LoVo (cell line): ENCODE results near the gene KIRREL1.

Source experiments
- DNase-seq: peaks from one replicate; pipeline ENCODE4 v3.0.0-alpha.2; 2016; ENCODE audit warnings: low spot score

Gene KIRREL1

DNA sequence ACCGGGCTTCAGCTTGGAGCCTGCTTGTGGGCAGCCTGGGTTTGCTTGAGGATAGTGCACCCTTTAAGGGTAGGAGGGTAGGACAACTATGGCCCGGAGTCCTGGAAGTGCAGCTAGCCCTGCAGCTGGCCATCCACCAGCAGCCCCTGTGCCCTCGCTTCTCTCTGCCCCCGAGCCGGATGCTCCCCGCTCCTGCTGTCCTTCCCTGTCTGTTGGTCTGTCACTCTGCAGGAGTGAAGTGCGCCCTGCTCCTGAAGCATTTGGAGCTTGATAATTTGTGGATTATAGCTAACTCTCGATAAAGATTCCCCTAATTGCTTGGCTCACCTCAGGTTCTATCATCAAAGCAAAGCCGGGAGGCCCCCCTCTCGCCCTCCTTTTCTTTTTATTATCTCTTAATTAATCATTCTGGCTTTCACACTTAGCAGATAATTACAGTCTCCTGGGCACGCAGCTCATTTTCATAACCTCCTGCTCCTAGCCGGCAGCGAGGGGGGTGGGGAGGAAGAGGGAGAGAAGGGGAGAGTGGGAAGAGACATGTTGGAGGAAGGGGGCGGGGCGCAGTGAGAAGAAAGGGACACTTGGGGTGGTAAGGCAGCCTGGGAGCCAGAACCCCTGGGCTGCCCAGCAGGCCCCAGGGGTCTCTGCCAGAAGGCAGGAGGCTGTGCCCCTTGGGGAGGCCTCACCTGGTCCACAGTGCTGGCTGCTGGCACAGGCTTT, 14.4 kb downstream of the KIRREL1 start:
- DNase-seq: no peak

- DNase-seq: no peak
Observed at GRCh38 chr1:158008630-158009029, 15.2 kb downstream of the KIRREL1 start.

GRCh38 chr1:158011714-158012113, 18.3 kb downstream of the KIRREL1 start:
- no peak for DNase-seq

DNA sequence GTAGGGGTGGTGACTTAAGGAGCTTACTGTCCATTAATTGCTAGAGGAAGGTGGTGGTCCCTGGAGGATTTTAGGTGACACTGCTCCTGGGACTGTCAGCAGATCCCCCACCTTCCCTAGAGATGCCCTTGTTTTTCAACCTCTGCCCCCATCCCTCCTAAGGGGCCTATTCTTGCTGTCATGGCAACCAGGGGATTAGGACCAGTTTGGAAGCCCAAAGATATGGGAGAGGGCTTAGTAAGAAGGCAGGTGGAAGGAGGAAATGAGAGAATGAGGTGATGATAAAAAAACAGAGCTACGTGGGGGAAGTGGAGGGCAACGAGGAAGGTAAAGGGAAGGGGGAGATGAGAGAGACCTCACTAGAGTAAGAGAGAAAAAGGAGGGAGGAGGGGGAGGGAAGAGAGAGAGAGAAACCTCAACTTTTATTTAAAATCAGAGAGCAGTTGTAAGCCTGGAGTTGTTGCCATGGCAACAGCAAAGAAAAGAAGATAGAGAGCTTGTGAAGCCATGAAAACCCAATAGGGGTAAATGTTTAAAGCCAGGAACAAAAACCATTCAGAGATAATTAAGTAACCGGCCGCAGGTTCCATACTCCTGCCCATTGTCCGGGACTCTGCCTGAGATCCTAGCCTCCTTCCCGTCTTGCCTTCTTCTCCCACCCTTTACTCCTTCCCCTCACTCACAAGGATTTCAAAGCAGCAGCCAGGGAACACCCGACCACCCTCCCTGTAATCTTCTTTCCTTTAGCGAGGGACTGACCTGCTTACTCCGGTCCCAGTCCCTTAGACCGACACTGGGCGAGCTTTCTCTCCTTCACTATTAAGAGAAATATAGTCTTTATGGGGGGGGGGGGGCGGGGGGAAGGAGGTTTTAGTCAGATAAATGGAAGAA, 20.6 kb downstream of the KIRREL1 start:
- no peak for DNase-seq

- no peak for DNase-seq
Observed at GRCh38 chr1:158014731-158015320, 21.4 kb downstream of the KIRREL1 start.

GRCh38 chr1:158016651-158017335, 23.3 kb downstream of the KIRREL1 start:
- DNase-seq: no peak

DNA sequence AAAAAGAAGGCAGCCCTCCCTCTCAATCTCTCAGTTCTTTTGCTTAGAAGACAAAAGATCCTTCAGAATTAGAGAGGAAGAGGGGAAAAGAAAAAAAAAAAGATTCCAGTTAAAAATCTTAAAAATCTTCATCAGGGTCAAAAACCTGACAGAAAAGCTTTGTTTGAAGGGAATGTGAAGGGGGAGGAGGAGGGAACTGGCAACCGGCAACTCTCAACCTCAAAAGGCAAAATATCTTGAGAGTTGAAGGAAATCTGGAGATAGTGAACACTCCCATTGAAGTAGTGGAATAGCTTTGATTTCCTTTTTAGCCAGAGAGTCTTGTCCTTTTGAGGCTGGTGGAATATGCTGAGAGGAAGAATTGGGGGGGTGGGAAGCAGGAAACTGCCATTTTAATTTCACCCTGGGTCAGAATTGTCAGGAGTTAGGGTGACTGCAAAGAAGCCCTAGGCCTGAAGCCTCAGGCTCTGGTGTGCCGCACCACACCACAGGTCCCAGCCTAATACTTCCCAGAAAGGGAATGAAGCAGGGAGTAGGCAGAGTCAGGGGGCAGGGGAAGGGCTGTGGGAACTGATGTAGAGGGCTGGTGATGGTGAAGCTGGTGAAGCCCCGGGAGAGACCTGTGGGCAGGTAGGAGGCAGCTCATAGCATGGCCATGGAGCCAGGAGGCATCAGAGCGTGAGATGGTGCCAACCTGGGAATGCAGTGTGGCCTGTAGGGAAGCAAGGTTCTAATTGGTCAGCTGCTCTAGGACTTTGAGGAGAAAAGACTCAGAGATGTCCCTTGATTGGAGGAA, 24.6 kb downstream of the KIRREL1 start:
- DNase-seq: no peak

DNA sequence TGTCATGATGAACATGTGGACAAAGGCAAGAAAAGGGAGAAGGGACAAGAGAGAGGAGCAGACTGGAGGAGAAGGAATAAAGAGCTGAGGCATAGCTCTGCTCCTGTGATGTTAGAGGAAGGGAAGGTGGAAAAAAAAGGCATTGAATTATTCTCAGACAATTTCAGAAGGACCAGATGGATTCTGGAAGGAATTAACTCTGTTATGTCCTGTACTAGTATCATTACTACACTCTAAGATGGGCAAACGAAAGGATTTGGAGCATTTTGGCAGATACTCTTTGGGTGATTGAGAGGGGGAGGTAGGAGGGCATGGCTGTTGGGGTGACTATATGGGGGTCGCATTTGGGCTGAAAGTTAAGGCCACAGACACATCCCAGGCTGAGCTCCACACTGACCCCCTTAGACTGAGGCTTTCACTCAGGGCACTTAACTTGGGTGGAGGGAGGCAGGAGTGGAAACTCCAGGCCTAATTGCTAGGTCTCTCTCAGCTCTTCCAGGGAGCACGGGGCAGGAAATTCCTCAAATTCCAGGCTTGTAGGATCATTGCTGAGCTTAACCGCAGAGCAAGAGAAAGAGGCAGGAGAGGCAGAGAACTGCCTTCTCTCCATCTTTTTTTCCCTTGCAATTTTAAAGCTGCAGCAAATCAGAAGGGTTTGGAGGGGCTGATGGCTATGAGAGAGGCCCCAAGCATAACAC, 25.9 kb downstream of the KIRREL1 start:
- DNase-seq: peak; percentile 69

DNA sequence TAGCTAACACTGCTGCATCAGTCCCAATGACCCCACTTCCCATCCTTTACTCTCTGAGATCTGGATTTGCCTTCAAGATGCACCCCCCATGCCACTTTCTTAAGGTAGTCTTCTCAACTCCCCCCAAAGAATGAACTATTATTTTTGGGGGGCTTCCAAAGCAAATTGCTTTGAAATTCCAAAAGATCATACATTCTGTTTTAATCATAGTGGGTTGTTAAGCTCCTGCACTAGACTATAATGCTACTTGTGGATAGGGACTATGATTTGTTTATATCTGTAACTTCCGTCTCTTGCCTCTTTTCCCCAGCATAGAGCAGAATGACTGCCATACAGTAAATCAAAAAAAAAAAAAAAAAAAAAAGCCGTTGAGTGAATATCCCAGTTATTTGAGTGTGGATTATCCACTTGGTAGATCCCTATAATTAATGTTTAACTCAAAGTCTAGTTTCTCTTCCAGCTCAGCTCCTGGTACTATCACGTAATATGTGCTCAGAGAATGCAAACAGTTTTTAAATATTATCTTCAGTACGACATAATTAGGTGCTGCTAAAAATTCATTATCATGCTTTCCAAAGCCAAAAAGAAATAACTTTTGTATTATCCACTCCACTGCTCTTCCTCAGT, 26.9 kb downstream of the KIRREL1 start:
- DNase-seq: no peak

DNA sequence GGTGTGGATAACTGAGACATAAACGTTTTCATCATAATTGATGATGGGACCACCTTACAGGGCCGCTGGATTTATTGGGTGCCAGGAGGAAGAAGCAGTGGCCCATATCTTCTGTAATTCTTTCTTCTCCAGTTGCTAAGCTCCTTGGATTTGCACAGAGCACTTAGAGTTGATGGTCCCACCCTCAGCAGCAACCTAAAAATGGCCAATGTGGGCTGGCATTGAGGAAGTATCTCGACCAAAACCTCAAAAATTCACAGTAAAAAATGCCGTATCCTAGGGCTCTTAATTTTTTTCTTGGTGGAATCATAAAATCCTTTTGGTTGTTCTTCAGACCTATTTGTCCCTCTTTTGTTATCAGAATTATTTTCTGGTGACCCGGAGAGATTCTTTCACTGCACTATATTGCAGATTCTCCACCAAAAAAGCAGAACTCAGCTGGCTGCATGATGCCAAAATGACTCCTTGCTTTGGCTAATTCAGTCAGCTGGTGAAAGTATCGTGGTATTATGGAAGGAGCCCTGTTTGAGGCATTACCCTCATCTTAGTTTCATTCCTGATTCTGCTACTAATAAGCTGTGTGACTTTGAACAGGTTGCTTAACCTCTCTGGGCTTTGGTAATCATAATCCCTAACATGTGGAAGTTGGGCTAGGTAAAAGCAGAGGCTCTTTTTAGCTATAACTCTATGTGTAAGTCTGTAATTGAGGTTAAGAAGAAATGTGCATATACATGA, 27.6 kb downstream of the KIRREL1 start:
- no peak for DNase-seq

DNA sequence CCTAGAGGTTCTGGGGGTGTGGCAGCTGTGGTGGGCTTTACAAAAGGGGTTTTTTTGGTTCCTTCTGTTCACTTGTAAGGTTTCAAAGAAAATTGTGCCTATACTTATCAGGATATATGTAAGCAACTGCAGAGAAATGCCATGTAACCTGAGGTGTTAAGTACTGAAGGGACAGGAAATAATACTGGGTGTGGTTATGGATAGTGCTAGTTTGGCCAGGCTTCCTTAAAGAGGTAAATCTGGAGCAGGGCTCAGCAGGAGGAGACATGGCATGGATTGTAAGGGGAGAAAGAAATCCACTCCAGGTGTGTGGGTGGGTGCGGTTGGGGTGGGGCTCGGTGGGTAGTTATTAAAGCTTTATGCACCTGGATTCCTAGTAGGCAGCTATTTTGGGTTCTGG, 28.3 kb downstream of the KIRREL1 start:
- DNase-seq: no peak

- no peak for DNase-seq
Observed at GRCh38 chr1:158022554-158023312, 29.3 kb downstream of the KIRREL1 start.

DNA sequence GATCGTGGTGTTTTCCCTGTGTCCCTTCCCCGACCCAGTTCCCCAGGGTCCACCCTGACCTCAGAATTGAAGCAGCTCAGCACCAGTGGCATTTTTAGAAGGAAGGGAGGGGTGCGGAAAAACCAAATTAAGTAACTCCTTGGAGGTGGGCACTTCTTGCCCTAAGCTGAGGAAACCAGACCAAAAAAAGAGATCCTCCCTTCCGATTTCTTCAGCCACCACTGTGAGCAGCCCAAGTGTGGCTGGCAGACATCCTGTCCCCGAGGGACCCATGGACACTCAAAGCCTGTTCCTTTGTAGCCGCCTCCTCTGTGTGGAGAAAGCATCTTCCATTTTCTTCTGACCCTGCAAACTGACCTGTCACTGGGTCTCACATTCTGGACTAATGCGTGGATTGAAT, 31.3 kb downstream of the KIRREL1 start:
- DNase-seq: no peak

DNA sequence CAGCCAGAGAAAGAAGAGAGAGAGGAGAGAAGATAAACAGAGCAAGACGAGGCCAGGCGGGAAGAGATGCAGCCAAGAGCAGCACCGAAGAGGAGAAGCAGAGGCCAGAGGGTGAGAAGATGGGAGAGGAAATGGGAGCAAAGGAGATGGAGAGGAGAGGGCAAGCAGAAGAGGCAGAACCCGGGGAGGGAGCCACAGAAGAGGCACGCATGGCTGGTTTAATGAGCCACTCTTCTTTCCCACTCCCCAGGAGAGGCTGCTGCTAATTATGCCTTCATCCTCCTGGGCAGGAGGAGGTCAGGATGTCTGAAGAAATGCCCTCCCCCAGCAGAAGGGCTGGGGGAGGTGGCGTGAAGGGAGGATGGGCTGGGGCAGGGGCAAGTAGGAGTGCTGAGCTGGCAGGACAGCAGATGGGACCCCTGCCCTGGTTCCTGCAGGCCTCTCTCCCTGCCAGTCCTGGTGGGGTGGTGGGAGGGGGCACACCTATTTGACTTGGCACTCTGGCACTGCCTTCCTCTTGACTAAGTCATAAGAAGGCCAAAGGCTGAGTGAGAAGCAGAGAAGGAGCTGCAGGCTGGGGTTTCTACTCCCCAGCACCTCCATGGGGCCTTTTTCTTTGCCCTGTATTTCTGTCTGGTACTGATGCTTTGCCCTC, 32.3 kb downstream of the KIRREL1 start:
- no peak for DNase-seq

DNA sequence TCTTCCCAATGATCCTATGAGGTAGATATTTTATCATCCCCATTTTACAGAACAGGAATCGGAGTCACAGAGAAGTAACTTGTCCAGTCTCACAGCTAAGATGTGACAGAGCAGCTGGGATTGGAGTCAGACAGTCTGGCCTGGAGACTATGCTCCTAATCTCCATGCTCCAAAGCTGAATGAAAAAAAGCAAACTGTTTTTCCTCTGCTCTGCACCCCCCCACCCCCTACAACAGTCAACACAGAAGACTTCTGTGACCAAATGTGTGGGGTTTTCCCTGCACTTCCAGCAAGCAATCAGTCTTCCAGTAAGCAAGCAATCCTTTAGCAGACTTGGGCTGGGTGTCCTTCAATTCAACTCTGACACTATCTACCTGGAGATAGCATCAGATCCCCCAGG, 33.2 kb downstream of the KIRREL1 start:
- no peak for DNase-seq

- no peak for DNase-seq
Observed at GRCh38 chr1:158027508-158027907, 34.1 kb downstream of the KIRREL1 start.

GRCh38 chr1:158028969-158029368, 35.5 kb downstream of the KIRREL1 start:
- DNase-seq: peak; percentile 31

GRCh38 chr1:158035014-158035413, 41.6 kb downstream of the KIRREL1 start:
- DNase-seq: no peak
